Activated CD8-positive, alpha-beta memory T cell treated with anti-CD3 and anti-CD28 coated beads for 4 hours (primary cell): ENCODE data around the gene CTNNBL1.
"Not testable (repeated sequence)": the region's sequence is repeated elsewhere in the genome, so short reads cannot be mapped to it uniquely, and the experiment has no call there.

ENCODE experiments used
- DNase-seq, 2 donors: peaks; one replicate each; pipeline ENCODE4 v3.0.0-alpha.2; 2020; ENCODE audit warnings: low read depth in 2 of 2

Gene CTNNBL1, protein sequence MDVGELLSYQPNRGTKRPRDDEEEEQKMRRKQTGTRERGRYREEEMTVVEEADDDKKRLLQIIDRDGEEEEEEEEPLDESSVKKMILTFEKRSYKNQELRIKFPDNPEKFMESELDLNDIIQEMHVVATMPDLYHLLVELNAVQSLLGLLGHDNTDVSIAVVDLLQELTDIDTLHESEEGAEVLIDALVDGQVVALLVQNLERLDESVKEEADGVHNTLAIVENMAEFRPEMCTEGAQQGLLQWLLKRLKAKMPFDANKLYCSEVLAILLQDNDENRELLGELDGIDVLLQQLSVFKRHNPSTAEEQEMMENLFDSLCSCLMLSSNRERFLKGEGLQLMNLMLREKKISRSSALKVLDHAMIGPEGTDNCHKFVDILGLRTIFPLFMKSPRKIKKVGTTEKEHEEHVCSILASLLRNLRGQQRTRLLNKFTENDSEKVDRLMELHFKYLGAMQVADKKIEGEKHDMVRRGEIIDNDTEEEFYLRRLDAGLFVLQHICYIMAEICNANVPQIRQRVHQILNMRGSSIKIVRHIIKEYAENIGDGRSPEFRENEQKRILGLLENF

DNA sequence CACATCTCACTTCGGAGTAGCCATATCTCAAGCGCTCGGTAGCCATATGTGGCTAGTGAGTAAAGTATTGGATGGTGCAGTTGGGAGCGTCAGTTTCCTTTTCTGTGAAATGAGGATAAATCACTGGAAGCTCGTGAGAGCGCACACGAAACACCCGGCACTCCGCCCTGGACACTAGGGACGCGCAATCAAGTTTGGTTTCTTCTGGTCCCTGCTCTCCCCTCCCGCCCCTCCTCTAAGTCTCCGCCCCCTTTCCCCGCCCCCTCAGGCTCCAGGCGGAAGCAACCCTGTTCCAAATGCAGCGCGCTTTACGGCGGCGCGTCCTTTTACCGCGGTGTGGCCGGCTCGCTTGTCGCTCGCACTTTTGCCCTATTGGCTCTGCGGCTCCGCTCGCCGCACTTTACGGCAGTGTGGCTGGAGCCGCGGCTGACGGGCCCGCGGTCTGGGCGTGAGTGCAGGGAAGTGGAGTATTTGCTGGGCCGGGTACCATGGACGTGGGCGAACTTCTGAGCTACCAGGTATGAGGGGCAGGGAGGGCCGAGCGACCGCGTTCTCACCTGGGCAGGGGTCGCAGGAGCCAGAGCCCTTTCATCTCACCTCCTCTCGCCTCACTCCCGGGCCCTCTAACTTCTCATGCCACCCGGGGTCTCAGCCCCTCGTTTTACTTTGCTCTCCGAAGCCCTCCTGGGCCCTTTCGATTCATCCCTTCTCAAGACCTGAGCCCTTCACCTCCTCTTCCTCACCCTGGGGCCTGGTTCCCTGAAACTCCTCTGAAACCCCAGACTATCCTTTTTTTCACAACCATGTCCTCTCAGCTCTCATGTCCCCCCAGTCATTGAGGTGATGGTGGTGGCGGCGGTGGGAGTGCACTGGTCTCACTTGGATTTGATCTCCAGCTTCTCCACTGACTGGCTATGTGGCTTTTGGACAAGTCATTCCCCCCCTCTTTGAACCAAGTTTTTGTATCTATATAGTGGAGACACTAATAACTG lies at the start of gene CTNNBL1:
CTNNBL1 (plus strand) TSS at position 396 of the 992 bp plus-strand sequence; CDS start at position 489, 93 bp downstream.
- peak; percentile 94 to 95 for DNase-seq

- no peak for DNase-seq
These were observed 49.2 kb upstream of the CTNNBL1 start for GRCh38 chr20:37644605-37645004.

GRCh38 chr20:37647946-37648345 lies 45.9 kb upstream of the CTNNBL1 start:
- DNase-seq: no peak

DNA sequence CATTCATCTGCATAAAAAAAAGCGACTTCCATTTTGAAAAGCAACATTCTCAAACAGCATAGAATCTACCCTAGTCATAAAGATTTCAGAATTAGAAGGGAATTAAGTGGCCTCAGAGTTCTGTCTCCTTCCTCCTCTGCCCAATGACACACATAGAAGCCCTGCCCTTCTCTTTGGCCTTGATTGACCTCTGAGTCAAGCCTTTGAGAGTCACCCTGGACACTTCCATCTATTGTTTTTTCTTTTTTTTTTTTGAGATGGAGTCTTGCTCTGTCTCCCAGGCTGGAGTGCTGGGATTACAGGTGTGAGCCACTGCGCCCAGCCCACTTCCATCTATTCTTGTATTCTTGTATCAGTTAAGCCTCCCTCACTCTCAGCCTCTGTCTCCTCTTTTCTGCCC lies 44.8 kb upstream of the CTNNBL1 start:
- no peak for DNase-seq

- no peak for DNase-seq
These were observed 44.0 kb upstream of the CTNNBL1 start for GRCh38 chr20:37649676-37650370.

DNA sequence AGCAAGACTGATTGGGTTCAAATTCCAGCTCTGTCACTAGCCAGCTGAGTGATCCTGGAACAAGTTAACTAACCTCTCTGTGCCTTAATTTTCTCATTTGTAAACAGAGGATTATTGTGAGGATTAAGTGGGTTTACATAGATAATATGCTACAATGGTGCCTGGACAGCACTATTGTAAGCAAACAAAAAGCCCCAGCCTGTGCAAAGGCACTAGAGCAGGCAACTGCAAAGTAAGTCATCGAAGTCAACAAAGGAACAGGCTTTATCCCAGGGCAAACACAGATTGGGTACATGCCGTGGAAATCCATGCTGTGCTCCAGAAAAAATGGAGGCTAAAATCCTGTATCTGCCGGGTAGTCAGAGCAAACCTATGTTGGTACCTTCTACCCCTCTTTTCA lies 43.2 kb upstream of the CTNNBL1 start:
- no peak for DNase-seq

DNA sequence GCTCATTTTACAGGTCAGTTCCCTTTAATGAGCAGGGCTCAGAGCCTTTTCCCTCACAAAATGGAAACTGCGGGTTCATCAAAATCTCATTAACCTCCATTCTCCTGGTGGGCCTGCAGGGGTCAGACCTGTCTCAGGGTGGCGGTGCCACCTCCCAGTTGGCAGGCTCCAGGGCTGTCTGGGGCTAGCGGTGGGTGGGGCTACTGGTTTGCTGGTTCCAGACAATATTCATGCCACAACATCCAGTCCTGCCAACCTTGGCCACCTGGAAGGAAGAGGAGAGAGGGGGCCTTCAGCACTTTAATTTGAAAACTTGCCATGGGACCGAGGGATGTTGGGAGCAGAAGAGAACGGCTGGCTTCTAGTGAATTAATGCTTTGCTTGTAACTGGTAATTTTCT lies 41.9 kb upstream of the CTNNBL1 start:
- no peak for DNase-seq

DNA sequence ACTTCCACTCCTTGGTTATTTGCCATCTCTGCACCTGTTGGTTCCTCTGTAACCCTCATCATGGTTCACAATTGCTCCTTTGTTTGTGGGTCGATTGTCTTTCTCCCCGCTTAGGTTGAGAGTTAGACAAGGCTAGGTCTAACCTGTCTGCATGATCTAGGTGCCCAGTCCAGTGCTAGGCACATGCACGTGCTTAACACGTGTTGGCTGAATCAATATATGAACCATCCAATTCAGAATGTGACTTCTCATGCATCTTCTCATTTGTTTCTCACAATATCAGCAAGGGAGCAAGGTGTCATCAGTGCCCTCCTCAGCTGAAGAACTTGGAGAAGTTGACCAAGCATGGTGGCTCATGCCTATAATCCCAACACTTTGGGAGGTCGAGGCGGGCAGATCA lies 36.9 kb upstream of the CTNNBL1 start:
- DNase-seq: no peak

DNA sequence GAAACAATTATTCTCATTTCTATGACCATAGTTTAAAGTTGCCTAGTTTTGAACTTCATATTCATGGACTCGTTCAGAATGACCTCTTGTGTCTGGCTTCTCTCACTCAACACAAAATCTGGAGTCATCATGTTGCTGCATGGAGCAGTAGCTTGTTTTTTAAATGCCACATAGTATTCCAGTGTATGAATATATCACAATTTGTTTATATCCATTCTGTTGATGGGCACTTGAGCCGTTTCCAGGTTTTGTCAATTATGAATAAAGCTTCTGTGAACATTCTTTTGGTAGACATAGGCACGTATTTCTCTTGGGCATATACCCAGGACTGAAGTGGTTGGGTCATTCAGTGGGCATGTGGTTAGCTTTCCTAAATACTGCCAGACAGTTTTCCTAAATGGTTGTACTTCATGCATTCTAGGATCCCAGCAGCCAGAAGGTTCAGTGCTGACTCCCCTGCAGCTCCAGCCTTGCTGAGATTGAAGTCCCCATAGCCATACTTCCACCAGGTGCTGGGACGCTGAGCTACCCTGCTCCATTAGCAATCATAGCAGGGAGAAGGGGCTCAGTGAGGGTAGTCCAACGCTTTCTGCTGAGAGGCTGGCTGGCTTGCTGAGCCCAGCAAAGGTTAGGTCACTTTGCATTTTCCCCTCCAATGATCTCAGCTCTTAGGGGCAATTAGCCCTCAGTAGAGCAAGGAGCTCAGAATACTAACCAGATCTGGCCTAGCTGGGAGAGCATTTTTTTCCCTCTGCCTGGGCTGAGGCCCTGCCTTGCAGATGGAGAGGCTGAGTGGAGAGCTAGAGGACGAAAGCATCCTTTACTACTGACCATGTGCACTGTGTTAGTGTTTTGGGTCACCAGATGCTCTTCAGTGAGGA lies 35.7 kb upstream of the CTNNBL1 start:
- no peak for DNase-seq

GRCh38 chr20:37661519-37661918 lies 32.3 kb upstream of the CTNNBL1 start:
- no peak for DNase-seq

- DNase-seq: no peak
These were observed 31.5 kb upstream of the CTNNBL1 start for GRCh38 chr20:37662308-37662707.

DNA sequence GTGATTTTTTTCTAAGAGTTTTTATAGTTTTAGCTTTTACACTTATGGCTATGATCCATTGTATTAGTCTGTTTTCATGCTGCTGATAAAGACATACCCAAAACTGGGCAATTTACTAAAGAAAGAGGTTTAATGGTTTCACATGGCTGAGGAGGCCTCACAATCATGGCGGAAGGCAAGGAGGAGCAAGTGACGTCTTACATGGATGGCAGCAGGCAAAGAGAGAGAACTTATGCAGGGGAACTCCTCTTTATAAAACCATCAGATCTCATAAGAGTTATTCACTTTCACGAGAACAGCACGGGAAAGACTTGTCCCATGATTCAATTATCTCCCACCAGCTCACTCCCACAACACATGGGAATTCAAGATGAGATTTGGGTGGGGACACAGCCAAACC lies 29.2 kb upstream of the CTNNBL1 start:
- DNase-seq: not testable (repeated sequence)

- no peak for DNase-seq
These were observed 25.7 kb upstream of the CTNNBL1 start for GRCh38 chr20:37668166-37668565.

GRCh38 chr20:37669062-37669772 lies 24.6 kb upstream of the CTNNBL1 start:
- no peak for DNase-seq

DNA sequence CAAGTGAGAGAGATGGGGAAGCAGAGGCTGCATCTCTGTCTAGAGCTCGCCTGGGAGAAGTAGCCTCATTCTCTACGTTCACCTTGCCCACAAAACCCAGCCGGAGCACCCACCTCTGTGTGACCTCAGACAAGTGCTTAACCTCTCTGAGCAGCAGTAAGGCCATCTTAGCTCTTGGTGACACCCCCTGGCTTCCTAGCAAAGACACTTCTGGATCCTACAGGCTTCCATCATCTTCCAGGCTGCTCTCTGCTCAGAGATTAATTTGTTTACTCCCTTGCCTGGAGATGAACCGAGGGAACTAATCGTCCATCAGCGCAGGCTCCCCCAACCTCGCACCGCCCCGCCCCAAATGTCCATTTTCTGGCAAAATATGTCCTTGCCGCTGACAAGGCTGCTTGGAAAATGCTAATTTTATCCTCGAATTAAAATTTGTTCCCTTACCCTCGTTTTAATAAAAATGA lies 24.0 kb upstream of the CTNNBL1 start:
- no peak for DNase-seq

DNA sequence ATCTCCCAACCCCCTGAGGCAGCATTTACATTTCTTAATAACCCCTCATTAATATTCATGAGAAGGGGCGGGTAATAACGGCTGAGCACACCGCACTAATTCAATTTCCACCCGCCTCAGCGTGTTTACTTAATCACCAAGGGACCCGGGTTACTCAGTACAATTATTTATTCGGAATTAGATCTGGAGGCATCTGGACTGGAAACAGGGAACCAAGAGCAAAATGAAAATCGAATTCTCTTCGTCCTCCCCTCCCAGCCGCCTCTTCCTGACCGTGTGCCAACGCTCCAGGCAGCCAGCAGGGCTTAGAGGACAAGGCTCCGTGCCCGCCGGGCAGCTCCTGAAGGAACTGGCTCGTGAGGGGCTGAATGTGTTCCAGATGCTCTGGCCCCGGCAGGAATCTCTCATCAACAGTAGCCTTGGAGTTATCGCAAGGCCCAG lies 23.5 kb upstream of the CTNNBL1 start:
- DNase-seq: no peak

DNA sequence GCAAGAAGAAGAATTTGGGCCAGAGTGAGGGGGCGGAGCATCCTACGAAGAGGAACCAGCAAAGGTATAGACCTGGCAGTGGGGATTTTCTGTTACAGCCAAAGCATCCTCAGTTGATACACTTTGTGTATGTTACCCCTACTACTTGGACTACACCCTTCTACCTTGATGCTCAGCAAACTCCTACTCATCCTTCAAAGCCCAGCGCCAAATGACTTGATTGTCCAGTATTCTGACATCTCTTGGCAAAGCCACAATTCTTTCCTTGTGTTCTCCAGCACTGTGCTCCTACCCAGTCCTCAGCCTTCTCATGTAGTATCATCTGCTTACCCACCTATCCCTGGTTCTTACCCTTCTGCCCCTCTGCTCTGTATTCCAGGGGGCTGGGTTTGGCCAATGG lies 21.7 kb upstream of the CTNNBL1 start:
- no peak for DNase-seq

DNA sequence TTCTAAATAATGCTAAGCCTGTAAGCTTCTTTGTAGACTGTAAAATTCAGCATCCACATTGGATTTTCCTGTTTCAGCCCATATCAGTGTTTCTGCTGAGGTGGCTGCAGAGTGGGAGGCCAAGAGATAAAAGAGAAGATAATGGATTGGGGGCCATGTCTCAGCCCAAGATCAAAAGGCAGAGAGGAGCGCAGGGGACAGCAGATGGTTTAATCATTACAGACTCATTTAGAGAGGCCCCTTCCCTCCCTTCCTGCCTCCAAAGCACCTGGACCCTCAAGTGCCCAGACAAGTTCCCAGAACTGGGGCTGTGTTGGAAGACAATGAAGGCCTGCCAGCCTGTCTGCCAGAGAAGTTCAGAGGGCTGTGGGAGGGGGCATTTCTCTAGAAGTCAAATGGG lies 20.4 kb upstream of the CTNNBL1 start:
- DNase-seq: no peak

- DNase-seq: no peak
These were observed 17.4 kb upstream of the CTNNBL1 start for GRCh38 chr20:37676440-37676839.
